ENCODE measurements around the gene CALCR.
A peak's percentile ranks its signal among the peaks of the same experiment; 100 is the strongest.
"Not testable (repeated sequence)": the region's sequence is repeated elsewhere in the genome, so short reads cannot be mapped to it uniquely, and the experiment has no call there.

CALCR gene

DNA sequence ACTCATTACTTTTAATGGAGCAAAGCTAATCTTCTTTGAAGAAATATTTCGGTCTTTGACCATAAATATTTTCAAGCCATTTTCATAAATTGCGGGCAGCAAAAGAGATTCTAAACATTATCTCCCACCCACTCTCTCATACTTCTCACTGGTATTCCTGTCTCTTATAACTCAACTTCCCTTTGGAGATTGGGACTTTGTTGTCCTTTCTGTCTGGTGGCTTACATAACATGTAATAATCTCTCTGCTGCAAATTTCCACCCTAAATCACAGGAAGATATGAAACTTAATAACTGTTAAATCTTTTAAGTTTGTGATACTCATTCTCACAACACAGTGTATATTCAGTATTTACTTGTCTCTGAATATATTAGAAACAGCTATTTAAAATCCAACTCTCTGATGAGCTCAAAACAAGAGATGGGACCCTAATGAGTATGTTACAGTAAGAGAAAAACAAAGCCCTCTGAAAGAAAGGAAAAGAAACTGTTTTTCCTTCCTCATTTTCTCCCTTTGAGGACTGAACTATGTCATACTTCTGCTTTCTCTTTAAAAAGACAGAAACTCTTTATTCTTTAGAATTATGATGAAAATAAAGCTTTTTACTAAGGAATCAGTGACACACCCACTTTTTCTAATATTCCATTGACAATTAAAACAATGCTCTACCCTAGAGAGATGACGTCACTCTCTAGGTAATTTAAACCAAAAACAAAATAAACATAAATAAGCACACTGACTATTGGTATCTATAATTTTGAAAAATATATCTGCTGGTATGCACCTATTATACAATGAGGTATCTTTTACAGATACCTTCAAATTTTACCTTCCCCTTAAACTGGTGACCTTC lies 14.7 kb downstream of the CALCR start:
- no peak for DNase-seq

DNA sequence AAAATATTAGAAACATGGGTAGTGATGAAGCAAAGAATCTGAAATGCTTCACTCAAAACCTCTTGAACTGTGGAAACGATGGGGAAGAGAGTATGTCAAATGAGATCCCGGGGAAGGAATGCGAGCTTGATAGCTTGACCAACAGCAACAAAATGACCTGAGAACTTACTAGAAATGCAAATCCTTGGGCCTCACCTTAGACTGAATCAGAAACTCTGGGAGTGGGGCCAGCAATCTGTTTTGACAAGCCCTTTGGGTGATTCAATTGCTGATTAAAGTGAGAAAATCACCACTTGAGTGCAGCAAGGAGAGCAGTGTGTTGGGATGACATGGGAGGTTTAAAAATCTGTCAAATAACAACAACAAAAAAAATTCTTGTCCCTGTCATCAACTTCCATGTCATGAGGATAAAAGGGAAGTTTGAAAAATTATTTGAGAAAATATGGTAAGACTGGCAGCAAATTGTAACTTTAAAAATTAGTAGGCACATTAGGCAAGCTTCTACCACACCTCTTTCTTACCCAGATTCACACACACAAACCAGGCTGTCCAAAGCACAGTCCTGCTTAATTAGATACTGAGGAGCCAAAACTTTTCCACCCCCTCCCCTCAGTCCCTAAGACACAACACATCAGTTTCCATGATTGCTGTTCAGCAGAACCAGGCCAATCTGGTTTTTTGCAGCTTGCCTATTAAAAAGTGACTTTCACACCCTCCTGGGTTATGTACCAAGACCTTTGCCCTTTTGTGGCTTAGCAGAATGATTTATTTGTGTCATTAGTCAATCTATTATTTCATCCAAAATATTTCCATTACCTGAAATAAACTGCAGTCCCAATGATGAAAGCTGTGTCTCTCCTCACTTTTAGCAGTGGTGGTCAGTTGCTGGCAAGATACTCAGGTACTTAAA lies 15.6 kb downstream of the CALCR start:
- DNase-seq = no peak

DNA sequence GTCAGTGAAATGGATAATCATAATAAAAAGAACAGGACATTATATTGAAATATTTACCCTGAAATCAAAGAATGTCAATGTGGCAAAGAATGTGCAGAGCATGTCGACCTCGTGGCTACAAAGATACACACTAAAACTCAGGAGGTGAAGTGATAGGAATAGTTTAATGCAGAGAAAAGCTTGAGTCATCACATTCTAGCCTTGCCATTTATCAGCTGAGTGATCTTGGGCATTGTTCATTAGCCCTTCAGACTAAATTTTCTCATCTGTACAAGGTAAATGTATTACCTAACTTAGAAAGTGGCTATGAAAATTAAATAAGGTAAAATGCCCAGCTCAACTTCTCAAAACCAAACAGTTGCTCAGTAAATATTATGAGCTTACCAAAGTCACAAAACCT lies 22.6 kb downstream of the CALCR start:
- DNase-seq = no peak

DNA sequence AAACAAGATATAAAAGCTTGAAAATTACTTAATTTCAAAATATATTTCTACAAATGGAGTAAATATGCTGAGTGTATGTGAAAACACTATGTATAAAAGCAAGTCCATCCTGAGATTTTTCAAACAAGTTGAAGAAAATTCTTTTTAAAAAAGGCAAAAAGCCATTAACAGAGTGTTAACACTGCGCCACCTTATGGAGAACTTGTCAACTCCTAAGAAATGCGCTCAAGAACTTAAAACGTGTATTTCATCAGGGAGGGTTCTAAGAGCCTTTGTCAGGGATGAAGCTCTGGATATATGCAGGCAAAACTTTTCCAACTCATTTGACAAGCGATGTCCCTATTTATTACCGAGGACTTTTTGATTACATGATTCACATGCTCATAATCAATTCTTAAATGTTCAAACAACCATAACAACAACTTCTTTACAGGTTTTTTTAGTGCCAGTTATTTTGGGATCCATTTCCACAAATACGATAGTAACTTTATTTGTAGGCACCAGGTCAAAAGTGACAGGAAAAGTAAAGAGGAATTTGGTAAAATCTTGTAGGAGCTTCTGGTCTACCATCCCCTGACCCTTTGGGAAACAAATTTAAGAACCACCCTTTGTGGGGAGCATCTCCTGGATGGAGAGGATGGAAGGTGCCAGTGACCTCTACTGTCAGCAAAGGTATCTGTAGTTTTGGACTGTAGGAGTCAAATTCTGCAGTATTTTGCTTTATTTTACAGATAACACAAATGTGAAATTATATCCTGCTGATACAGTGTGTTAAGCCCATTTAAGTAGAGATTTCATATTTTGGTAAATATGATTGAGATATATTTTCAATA lies 23.2 kb downstream of the CALCR start:
- peak; percentile 28 for DNase-seq

DNA sequence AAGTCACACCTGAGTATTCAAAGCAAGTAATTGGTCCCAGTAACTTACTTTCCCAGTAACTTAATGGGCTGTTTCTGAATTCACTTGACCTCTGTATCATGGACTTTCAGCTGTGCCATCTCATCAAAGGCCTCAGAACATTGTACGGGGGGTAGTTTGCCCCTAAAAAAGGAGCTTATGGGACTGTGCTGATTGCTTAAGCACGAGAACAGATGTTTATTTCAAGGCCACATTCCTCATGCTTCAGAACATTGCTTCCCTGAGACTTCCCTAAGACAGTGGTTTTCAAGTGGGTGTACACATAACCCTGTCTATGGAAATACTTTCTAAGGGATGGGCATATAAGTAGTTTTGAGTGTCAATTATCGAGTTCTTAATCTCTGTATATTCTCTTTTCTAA lies 26.8 kb downstream of the CALCR start:
- no peak for DNase-seq

- DNase-seq = no peak
These were observed 29.8 kb downstream of the CALCR start for GRCh38 chr7:93544691-93545090.

GRCh38 chr7:93538061-93538460 lies 36.5 kb downstream of the CALCR start:
- DNase-seq = no peak

DNA sequence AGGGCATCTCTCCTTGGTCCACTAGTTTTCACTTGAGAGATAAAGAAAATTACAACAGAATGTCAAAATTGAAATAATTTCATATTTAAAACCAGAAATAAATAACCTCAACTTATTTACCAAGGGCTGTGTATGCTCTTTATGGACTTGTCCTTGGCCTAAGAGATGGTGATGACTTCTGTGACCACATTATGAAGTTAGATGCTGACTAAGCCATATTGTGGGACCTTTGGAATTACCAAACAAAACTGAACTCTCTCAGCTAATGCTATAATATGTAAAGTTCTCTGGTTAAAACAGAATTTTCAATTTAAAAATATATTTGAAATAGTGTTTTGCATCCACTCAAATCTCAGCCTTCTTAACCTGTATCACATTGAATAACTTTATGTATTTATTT lies 38.9 kb downstream of the CALCR start:
- no peak for DNase-seq

- no peak for DNase-seq
These were observed 43.8 kb downstream of the CALCR start for GRCh38 chr7:93530701-93531100.

DNA sequence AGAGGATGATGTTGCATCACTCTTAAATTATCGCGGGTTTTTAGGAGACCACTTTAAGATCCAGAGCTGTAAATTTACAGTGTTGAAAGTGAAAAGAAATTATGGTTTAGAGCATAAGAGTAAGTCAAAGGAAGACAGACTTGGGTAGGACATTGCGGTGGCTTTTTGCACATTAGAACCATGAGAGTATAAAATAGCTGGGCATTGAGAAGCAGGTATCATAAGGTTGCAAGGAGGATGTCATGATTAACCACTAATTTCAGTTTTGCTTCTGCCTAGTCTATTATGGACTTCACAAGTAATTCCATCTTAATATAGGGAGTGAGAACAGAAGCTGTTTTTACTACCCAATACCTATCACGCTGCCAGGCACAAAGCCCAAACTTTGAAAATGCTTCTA lies 57.7 kb downstream of the CALCR start:
- no peak for DNase-seq

DNA sequence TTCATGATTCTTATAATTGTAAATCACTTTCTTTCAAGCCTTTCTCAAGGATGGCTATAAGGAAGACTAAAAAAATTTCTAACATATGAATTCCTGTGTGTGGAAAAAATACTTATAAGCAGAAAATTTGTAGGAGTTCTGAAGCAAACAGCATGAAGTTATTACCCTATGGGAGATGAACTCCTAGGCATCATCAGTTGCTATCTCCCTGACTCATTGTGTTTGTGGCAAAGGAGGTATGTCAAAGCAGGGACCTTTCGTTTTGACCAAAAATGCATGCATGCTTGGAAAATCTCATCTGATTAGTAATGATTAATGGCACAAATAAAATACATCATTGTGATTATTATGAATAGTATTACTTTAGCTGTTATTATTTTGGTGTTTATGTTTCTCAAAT lies 59.4 kb downstream of the CALCR start:
- DNase-seq = peak; percentile 0

GRCh38 chr7:93509303-93509702 lies 65.2 kb downstream of the CALCR start:
- no peak for DNase-seq

DNA sequence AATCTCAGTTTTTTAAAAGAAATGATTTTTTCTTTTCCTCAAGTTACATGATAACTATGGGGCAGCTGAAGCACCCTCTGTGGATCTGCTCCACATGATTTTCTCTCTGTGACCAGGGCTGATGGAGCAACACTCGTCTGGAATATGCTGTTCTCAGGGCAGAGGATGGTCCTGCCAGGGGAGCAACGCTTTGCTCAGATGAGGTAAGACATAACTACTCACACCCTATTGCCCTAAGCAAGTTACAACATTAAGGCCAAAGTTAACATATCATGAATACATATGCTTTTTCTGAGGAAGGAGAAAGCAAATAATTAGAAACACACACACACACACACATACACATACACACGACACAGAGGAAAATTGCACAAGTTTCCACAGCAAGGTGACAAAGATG lies 71.4 kb downstream of the CALCR start:
- DNase-seq = no peak

DNA sequence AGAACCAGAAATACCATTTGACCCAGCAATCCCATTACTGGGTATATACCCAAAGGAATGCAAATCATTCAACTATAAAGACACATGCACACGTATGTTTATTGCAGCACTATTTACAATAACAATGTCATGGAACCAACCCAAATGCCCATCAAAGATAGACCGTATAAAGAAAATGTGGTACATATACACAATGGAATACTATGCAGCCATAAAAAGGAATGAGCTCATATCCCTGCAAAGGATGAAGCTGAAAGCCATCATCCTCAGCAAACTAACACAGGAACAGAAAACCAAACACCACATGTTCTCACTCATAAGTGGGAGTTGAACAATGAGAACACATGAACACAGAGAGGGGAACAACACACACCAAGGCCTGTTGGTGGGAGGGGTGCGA lies 82.7 kb downstream of the CALCR start:
- not testable (repeated sequence) for DNase-seq

DNA sequence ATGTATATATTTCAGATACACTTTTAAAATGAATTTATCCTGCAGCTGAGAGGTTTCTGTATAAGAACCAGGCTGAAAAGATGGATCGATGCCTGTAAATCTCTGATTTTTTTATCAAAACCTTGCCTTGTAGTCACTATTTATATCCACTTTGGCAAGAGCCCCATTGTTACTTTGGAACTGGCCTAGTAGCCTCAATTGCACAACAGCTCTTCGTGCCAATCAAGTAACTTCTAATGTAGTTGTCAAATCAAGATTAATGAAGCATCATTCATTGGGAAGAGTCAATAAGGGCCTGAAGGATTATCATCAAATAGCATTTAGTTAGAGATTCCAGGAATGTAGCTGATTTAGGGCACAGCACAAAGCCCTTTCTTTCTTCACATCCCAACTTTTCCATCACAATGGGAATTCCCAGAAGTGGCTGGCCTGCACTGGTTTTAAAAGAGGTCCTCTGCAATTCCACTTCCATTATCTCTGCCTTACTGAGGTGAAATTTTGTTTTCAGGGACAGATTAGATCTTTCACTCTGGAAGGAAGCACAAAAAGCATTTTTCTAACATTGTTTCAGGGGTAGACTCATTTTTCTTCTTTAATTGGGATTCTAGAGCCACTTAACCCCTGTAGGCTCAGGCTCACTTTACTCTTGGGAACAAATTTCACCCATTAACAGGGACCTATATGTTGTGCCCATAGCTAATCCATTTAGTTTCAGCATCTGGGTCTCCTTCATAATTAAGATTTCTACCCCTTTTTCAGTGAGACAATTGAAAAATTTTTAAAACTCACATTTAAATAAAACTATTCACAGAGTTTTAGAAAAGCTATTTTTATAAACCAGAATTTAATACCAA lies 97.8 kb downstream of the CALCR start:
- no peak for DNase-seq

- no peak for DNase-seq
These were observed 98.7 kb downstream of the CALCR start for GRCh38 chr7:93475811-93476210.

- no peak for DNase-seq
These were observed 103.1 kb downstream of the CALCR start for GRCh38 chr7:93471456-93471855.

DNA sequence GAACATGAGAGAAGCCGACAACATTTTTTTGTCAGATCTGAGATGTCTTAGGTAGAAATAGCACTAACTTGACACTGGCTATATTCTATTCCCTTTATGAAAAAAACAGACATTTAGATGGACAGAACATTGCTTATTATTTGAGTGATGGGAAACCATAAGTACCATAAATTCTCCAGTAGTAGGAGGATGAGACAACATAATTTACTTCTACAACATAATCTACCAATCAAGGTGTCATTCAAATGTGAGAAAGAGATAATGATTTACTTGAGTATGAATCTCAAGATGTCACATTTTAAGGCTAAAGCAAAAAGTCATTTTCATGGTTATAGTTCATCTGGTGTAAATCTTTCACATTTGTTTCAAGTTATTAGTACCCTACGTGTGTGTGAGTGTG lies 110.8 kb downstream of the CALCR start:
- no peak for DNase-seq

- no peak for DNase-seq
These were observed 113.2 kb downstream of the CALCR start for GRCh38 chr7:93461350-93461749.

DNA sequence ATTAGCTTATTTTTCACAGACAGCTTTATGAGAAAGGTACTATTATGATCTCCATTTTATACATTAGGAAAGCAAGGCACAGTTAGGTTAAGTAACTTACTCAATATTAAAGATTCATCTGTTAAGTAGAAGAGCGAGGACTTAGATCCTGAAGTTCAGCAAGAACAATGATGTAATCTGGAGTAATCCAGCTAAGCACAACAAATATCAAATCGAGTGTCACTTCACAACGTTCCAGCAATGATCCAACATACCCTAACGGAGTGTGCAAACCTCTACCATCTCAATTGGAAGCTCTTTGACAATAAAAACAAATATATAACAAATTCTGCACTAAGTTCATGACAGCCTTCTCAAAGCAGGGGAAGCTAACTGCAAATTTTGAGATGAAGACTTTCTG lies 121.3 kb downstream of the CALCR start:
- no peak for DNase-seq

GRCh38 chr7:93448176-93448575 lies 126.3 kb downstream of the CALCR start:
- no peak for DNase-seq

GRCh38 chr7:93447509-93447908 lies 127.0 kb downstream of the CALCR start:
- DNase-seq = no peak

Measured in EL (cell line).